ENCODE data around the gene TCF12. TPM values are rescaled to one million over a fixed set of nuclear protein-coding genes. Genes with fewer than 3 reads are reported as not detected.

Gene TCF12
- total and polyA plus RNA-seq, 5 donors from 2014 or later, result 45.7 to 83.7 (median 68.2) TPM

GRCh38 chr15:57198654-57199291 is 280.3 kb downstream of the TCF12 start:
- ATAC-seq (ENCODE audit: low read depth in 2 of 2), result no peak
- H3K27me3 ChIP-seq (ENCODE audit: control insufficient read depth, insufficient read depth, low read length), result no peaks in the 10 kb centered on the region
- peaks cover 20% of the 10 kb centered on the region for H3K36me3 ChIP-seq (ENCODE audit: control insufficient read depth, insufficient read depth, low read length)
- no peaks in the 10 kb centered on the region for H3K27me3 Mint-ChIP-seq
- DNase-seq, result no peak
- H3K27ac ChIP-seq (ENCODE audit: insufficient read depth, low read length, poor library complexity, severe bottlenecking), result no peak overlapping the region
- no peak overlapping the region for H3K4me3 ChIP-seq (ENCODE audit: low read depth, low read length)
- peak overlapping the region in 1 of 3 donors; percentile 14 for H3K27ac Mint-ChIP-seq
- H3K36me3 Mint-ChIP-seq, result peaks cover 32% of the 10 kb centered on the region
- H3K4me1 ChIP-seq (ENCODE audit: control insufficient read depth, insufficient read depth, low read length, poor library complexity, severe bottlenecking), result no peaks in the 10 kb centered on the region
- H3K9me3 ChIP-seq (ENCODE audit: control insufficient read depth in 2 of 2, low read length in 2 of 2), result no peaks in the 10 kb centered on the region
- peaks cover 10 to 19% (median 12%) of the 10 kb centered on the region in 4 donors for H3K4me1 Mint-ChIP-seq
- H3K4me3 Mint-ChIP-seq, result no peak overlapping the region
- no peaks in the 10 kb centered on the region for H3K9me3 Mint-ChIP-seq

- DNase-seq (no peak), ATAC-seq (ENCODE audit: low read depth in 2 of 2) (no peak)
- no peaks in the 10 kb centered on the region for H3K9me3 Mint-ChIP-seq
- H3K4me1 ChIP-seq (ENCODE audit: control insufficient read depth, insufficient read depth, low read length, poor library complexity, severe bottlenecking), result no peaks in the 10 kb centered on the region
- H3K27ac ChIP-seq (ENCODE audit: insufficient read depth, low read length, poor library complexity, severe bottlenecking), result no peak overlapping the region
- H3K36me3 ChIP-seq (ENCODE audit: control insufficient read depth, insufficient read depth, low read length), result peaks cover 15% of the 10 kb centered on the region
- H3K27ac Mint-ChIP-seq, result peak overlapping the region in 2 of 3 donors; percentile 5 to 21
- H3K4me3 Mint-ChIP-seq, result no peak overlapping the region
- H3K9me3 ChIP-seq (ENCODE audit: control insufficient read depth in 2 of 2, low read length in 2 of 2), result no peaks in the 10 kb centered on the region
- peaks cover 23% of the 10 kb centered on the region for H3K36me3 Mint-ChIP-seq
- H3K4me1 Mint-ChIP-seq, result peaks cover 10 to 16% (median 14%) of the 10 kb centered on the region in 4 donors
- H3K27me3 ChIP-seq (ENCODE audit: control insufficient read depth, insufficient read depth, low read length), result no peaks in the 10 kb centered on the region
- peaks cover 4% of the 10 kb centered on the region for H3K27me3 Mint-ChIP-seq
- H3K4me3 ChIP-seq (ENCODE audit: low read depth, low read length), result no peak overlapping the region
Observed at GRCh38 chr15:57201578-57201977, 283.1 kb downstream of the TCF12 start.

- Histone ChIP-seq H3K4me1 (ENCODE audit: control insufficient read depth, insufficient read depth, low read length, poor library complexity, severe bottlenecking) (no peaks in the 10 kb centered on the region), H3K27ac (ENCODE audit: insufficient read depth, low read length, poor library complexity, severe bottlenecking) (no peak overlapping the region), H3K4me3 (ENCODE audit: low read depth, low read length) (no peak overlapping the region), H3K9me3 (ENCODE audit: control insufficient read depth in 2 of 2, low read length in 2 of 2) (no peaks in the 10 kb centered on the region), H3K27me3 (ENCODE audit: control insufficient read depth, insufficient read depth, low read length) (no peaks in the 10 kb centered on the region), H3K36me3 (ENCODE audit: control insufficient read depth, insufficient read depth, low read length) (peaks cover 6% of the 10 kb centered on the region)
- no peak for ATAC-seq (ENCODE audit: low read depth in 2 of 2)
- peaks cover 4% of the 10 kb centered on the region for H3K27me3 Mint-ChIP-seq
- H3K4me1 Mint-ChIP-seq, result peaks cover 9 to 16% (median 11%) of the 10 kb centered on the region in 4 donors
- no peak overlapping the region for H3K27ac Mint-ChIP-seq
- H3K4me3 Mint-ChIP-seq, result no peak overlapping the region
- H3K36me3 Mint-ChIP-seq, result peaks cover 15% of the 10 kb centered on the region
- H3K9me3 Mint-ChIP-seq, result no peaks in the 10 kb centered on the region
- no peak for DNase-seq
Observed at GRCh38 chr15:57203906-57204305, 285.5 kb downstream of the TCF12 start.

- Histone ChIP-seq H3K27me3 (ENCODE audit: control insufficient read depth, insufficient read depth, low read length) (no peaks in the 10 kb centered on the region), H3K27ac (ENCODE audit: insufficient read depth, low read length, poor library complexity, severe bottlenecking) (no peak overlapping the region), H3K4me3 (ENCODE audit: low read depth, low read length) (no peak overlapping the region), H3K4me1 (ENCODE audit: control insufficient read depth, insufficient read depth, low read length, poor library complexity, severe bottlenecking) (no peaks in the 10 kb centered on the region), H3K9me3 (ENCODE audit: control insufficient read depth in 2 of 2, low read length in 2 of 2) (no peaks in the 10 kb centered on the region), H3K36me3 (ENCODE audit: control insufficient read depth, insufficient read depth, low read length) (no peaks in the 10 kb centered on the region)
- no peak overlapping the region for H3K4me3 Mint-ChIP-seq
- H3K4me1 Mint-ChIP-seq, result peaks cover 13 to 24% (median 15%) of the 10 kb centered on the region in 4 donors
- peaks cover 14% of the 10 kb centered on the region for H3K36me3 Mint-ChIP-seq
- DNase-seq, result no peak
- H3K27ac Mint-ChIP-seq, result peak overlapping the region in 1 of 3 donors; percentile 23
- H3K9me3 Mint-ChIP-seq, result no peaks in the 10 kb centered on the region
- H3K27me3 Mint-ChIP-seq, result peaks cover 4% of the 10 kb centered on the region
- no peak for ATAC-seq (ENCODE audit: low read depth in 2 of 2)
Observed at GRCh38 chr15:57205027-57205855, 286.8 kb downstream of the TCF12 start.

GRCh38 chr15:57205996-57206395 is 287.6 kb downstream of the TCF12 start:
- no peak overlapping the region for H3K27ac Mint-ChIP-seq
- H3K27me3 Mint-ChIP-seq, result peaks cover 4% of the 10 kb centered on the region
- Histone ChIP-seq H3K27ac (ENCODE audit: insufficient read depth, low read length, poor library complexity, severe bottlenecking) (no peak overlapping the region), H3K27me3 (ENCODE audit: control insufficient read depth, insufficient read depth, low read length) (no peaks in the 10 kb centered on the region), H3K4me1 (ENCODE audit: control insufficient read depth, insufficient read depth, low read length, poor library complexity, severe bottlenecking) (no peaks in the 10 kb centered on the region), H3K4me3 (ENCODE audit: low read depth, low read length) (no peak overlapping the region), H3K36me3 (ENCODE audit: control insufficient read depth, insufficient read depth, low read length) (no peaks in the 10 kb centered on the region), H3K9me3 (ENCODE audit: control insufficient read depth in 2 of 2, low read length in 2 of 2) (no peaks in the 10 kb centered on the region)
- H3K36me3 Mint-ChIP-seq, result peaks cover 14% of the 10 kb centered on the region
- DNase-seq, result no peak
- H3K4me1 Mint-ChIP-seq, result peaks cover 10 to 26% (median 15%) of the 10 kb centered on the region in 4 donors
- no peak for ATAC-seq (ENCODE audit: low read depth in 2 of 2)
- H3K9me3 Mint-ChIP-seq, result no peaks in the 10 kb centered on the region
- H3K4me3 Mint-ChIP-seq, result no peak overlapping the region

GRCh38 chr15:57213862-57214261 is 295.4 kb downstream of the TCF12 start:
- Histone ChIP-seq H3K4me3 (ENCODE audit: low read depth, low read length) (no peak overlapping the region), H3K27ac (ENCODE audit: insufficient read depth, low read length, poor library complexity, severe bottlenecking) (no peak overlapping the region), H3K4me1 (ENCODE audit: control insufficient read depth, insufficient read depth, low read length, poor library complexity, severe bottlenecking) (no peaks in the 10 kb centered on the region), H3K36me3 (ENCODE audit: control insufficient read depth, insufficient read depth, low read length) (no peaks in the 10 kb centered on the region), H3K9me3 (ENCODE audit: control insufficient read depth in 2 of 2, low read length in 2 of 2) (no peaks in the 10 kb centered on the region), H3K27me3 (ENCODE audit: control insufficient read depth, insufficient read depth, low read length) (no peaks in the 10 kb centered on the region)
- no peaks in the 10 kb centered on the region for H3K9me3 Mint-ChIP-seq
- no peak overlapping the region for H3K27ac Mint-ChIP-seq
- no peaks in the 10 kb centered on the region for H3K27me3 Mint-ChIP-seq
- ATAC-seq (ENCODE audit: low read depth in 2 of 2), result peak in 1 of 2 donors; percentile 46
- H3K4me1 Mint-ChIP-seq, result peaks cover 19 to 36% (median 25%) of the 10 kb centered on the region in 4 donors
- no peak overlapping the region for H3K4me3 Mint-ChIP-seq
- no peaks in the 10 kb centered on the region for H3K36me3 Mint-ChIP-seq
- DNase-seq, result peak in 2 of 3 donors; percentile 22 to 49

- no peak for DNase-seq
- Histone ChIP-seq H3K4me3 (ENCODE audit: low read depth, low read length) (no peak overlapping the region), H3K27ac (ENCODE audit: insufficient read depth, low read length, poor library complexity, severe bottlenecking) (no peak overlapping the region), H3K36me3 (ENCODE audit: control insufficient read depth, insufficient read depth, low read length) (no peaks in the 10 kb centered on the region), H3K9me3 (ENCODE audit: control insufficient read depth in 2 of 2, low read length in 2 of 2) (no peaks in the 10 kb centered on the region), H3K4me1 (ENCODE audit: control insufficient read depth, insufficient read depth, low read length, poor library complexity, severe bottlenecking) (no peaks in the 10 kb centered on the region), H3K27me3 (ENCODE audit: control insufficient read depth, insufficient read depth, low read length) (no peaks in the 10 kb centered on the region)
- Mint-ChIP-seq H3K9me3 (no peaks in the 10 kb centered on the region), H3K4me1 (peaks cover 18 to 33% (median 28%) of the 10 kb centered on the region in 4 donors), H3K27ac (no peak overlapping the region), H3K4me3 (no peak overlapping the region), H3K27me3 (no peaks in the 10 kb centered on the region), H3K36me3 (no peaks in the 10 kb centered on the region)
- ATAC-seq (ENCODE audit: low read depth in 2 of 2), result no peak
Observed at GRCh38 chr15:57215326-57215725, 296.9 kb downstream of the TCF12 start.
